ENCODE data around the gene PIAS4. TPM values are rescaled to one million over a fixed set of nuclear protein-coding genes. Genes with fewer than 3 reads are reported as not detected.
A peak's percentile ranks its signal among the peaks of the same experiment; 100 is the strongest.

Gene PIAS4
- total and polyA plus RNA-seq, 2 of the 13 experiments (the other 11 are each of a cell fraction or from before 2014, with no cell fraction given): 9.0 to 20.1 TPM

- TF ChIP-seq ASH2L (IDR thresholded peaks at IDR 0.05; ENCODE audit: insufficient read length, low read depth, low read length): no peak
These were observed 47.6 kb downstream of the PIAS4 start (continued) for GRCh38 chr19:4055209-4055552.

- FAIRE-seq: peak; percentile 54
- DNase-seq (ENCODE audit: low spot score): peak; percentile 90
- POLR2A ChIA-PET: interaction anchor here (0.7 to 2.4 kb wide), 15 partner anchors 9 to 413 kb away, joined by 3 to 19 read pairs (median 5); partner anchors contain the start of genes DAPK3, EEF2, HDGFL2 and MPND
- TF ChIP-seq ZNF225 (CRISPR knock-in tag; IDR thresholded peaks at IDR 0.05) (no peak; the same call in 1 of the 2 replicates), FOXM1 (CRISPR knock-in tag; IDR thresholded peaks at IDR 0.05) (no peak), ZNF672 (CRISPR knock-in tag; IDR thresholded peaks at IDR 0.05) (no peak), CCAR2 (optimal IDR thresholded peaks at IDR 0.05; ENCODE audit: low read depth, low read length) (no peak), DMAP1 (CRISPR knock-in tag; IDR thresholded peaks at IDR 0.05) (peak; percentile 75), NFE2 (CRISPR knock-in tag; IDR thresholded peaks at IDR 0.05) (no peak), MLLT10 (CRISPR knock-in tag; IDR thresholded peaks at IDR 0.05) (no peak), DPF2 (CRISPR knock-in tag; IDR thresholded peaks at IDR 0.05; ENCODE audit: borderline replicate concordance, low read depth) (peak; percentile 51; the same call in 1 of the 2 replicates), BCL3 (CRISPR knock-in tag; IDR thresholded peaks at IDR 0.05) (no peak), HMG20B (CRISPR knock-in tag; conservative IDR thresholded peaks at IDR 0.05) (peak; percentile 22; the same call in 1 of the 2 replicates), THAP11 (CRISPR knock-in tag; IDR thresholded peaks at IDR 0.05) (peak; percentile 79), MYPOP (CRISPR knock-in tag; IDR thresholded peaks at IDR 0.05) (no peak), ZBTB2 (CRISPR knock-in tag; IDR thresholded peaks at IDR 0.05; ENCODE audit: low read depth) (no peak), HNRNPLL (IDR thresholded peaks at IDR 0.05; ENCODE audit: low read depth, low read length, poor library complexity, severe bottlenecking) (no peak), TAF1 (CRISPR knock-in tag; IDR thresholded peaks at IDR 0.05) (peak; percentile 80)
These were observed 50.6 kb downstream of the PIAS4 start for GRCh38 chr19:4057931-4058692.

More at GRCh38 chr19:4057931-4058692, 50.6 kb downstream of the PIAS4 start:
- Histone ChIP-seq H3K9me3 (ENCODE audit: low read length) (no peaks in the 10 kb centered on the region), H2AFZ (ENCODE audit: low read length) (no peak overlapping the region), H4K20me1 (ENCODE audit: insufficient read depth, low read length) (peaks cover 60% of the 10 kb centered on the region), H3K9ac (ENCODE audit: insufficient read depth, low read depth, low read length) (peak overlapping the region; percentile 91), H3K27me3 (ENCODE audit: control insufficient read depth in 1 of 2, insufficient read depth in 2 of 2, low read length in 2 of 2) (no peaks in the 10 kb centered on the region), H3K79me2 (ENCODE audit: insufficient read depth, low read length) (peaks cover 73% of the 10 kb centered on the region), H3K4me3 (replicated peaks in 1 of 3; ENCODE audit: insufficient read depth in 1 of 3, low read depth in 2 of 3, low read length in 3 of 3) (peak overlapping the region; percentile 33 to 69 (median 58)), H3K27ac (ENCODE audit: extremely low read length, insufficient read depth, low read length) (peak overlapping the region; percentile 94), H3K4me1 (ENCODE audit: insufficient read depth, low read length) (peaks cover 69% of the 10 kb centered on the region), H3K36me3 (replicated peaks in 1 of 2; ENCODE audit: control insufficient read depth in 1 of 2, insufficient read depth in 2 of 2, low read length in 2 of 2) (peaks cover 18 to 41% of the 10 kb centered on the region in 2 experiments), H3K4me2 (ENCODE audit: low read depth, low read length) (peak overlapping the region; percentile 79)
- 5% methylated on average over 10 of the region's 22 CpGs for WGBS (ENCODE audit: low lambda C conversion rate)
- intact Hi-C loops (cut with micrococcal nuclease; ENCODE audit: unreplicated experiment) (loop anchor here (10.0 kb wide), 1 partner anchor 87 kb away; no protein-coding TSS in a partner anchor), in situ Hi-C loops (cut with HindIII; ENCODE audit: extremely low pct_ligation_motif_present, low pct_unique_long_range_greater_than_20kb) (no loop called here)
- no TSS peak for BruUV-seq (replicated peaks)
- peak; percentile 85 for ATAC-seq
- CTCF ChIA-PET (ENCODE audit: low intra/inter-chr PET ratio, low total read pairs): no interaction called here

Data from HepG2 (cell line).